ENCODE measurements around the gene KAT6B.
"Not testable (repeated sequence)": the region's sequence is repeated elsewhere in the genome, so short reads cannot be mapped to it uniquely, and the experiment has no call there.

Gene KAT6B

GRCh38 chr10:75032119-75032518 lies 205.7 kb downstream of the KAT6B start:
- no peak for DNase-seq (ENCODE audit: low read depth in 3 of 3, low spot score in 1 of 3)

- DNase-seq (ENCODE audit: low read depth in 3 of 3, low spot score in 1 of 3), result no peak
These were observed 206.4 kb downstream of the KAT6B start for GRCh38 chr10:75032813-75033212.

- no peak for DNase-seq (ENCODE audit: low read depth in 3 of 3, low spot score in 1 of 3)
These were observed 207.2 kb downstream of the KAT6B start for GRCh38 chr10:75033399-75034130.

GRCh38 chr10:75034131-75034512 lies 207.7 kb downstream of the KAT6B start:
- DNase-seq (ENCODE audit: low read depth in 3 of 3, low spot score in 1 of 3), result no peak

GRCh38 chr10:75034714-75035258 lies 208.4 kb downstream of the KAT6B start:
- DNase-seq (ENCODE audit: low read depth in 3 of 3, low spot score in 1 of 3), result no peak

- no peak for DNase-seq (ENCODE audit: low read depth in 3 of 3, low spot score in 1 of 3)
These were observed 209.7 kb downstream of the KAT6B start for GRCh38 chr10:75035975-75036708.

GRCh38 chr10:75037171-75038153 lies 211.1 kb downstream of the KAT6B start:
- DNase-seq (ENCODE audit: low read depth in 3 of 3, low spot score in 1 of 3), result no peak

GRCh38 chr10:75038335-75038734 lies 211.9 kb downstream of the KAT6B start:
- no peak for DNase-seq (ENCODE audit: low read depth in 3 of 3, low spot score in 1 of 3)

- DNase-seq (ENCODE audit: low read depth in 3 of 3, low spot score in 1 of 3), result no peak
These were observed 214.2 kb downstream of the KAT6B start for GRCh38 chr10:75040576-75040975.

- no peak for DNase-seq (ENCODE audit: low read depth in 3 of 3, low spot score in 1 of 3)
These were observed 216.0 kb downstream of the KAT6B start for GRCh38 chr10:75042292-75042974.

GRCh38 chr10:75043256-75044131 lies 217.1 kb downstream of the KAT6B start:
- peak in 1 of 3 donors; percentile 38 for DNase-seq (ENCODE audit: low read depth in 3 of 3, low spot score in 1 of 3)

- DNase-seq (ENCODE audit: low read depth in 3 of 3, low spot score in 1 of 3), result no peak
These were observed 222.3 kb downstream of the KAT6B start for GRCh38 chr10:75048669-75049098.

GRCh38 chr10:75049316-75050148 lies 223.1 kb downstream of the KAT6B start:
- DNase-seq (ENCODE audit: low read depth in 3 of 3, low spot score in 1 of 3), result no peak

- DNase-seq (ENCODE audit: low read depth in 3 of 3, low spot score in 1 of 3), result no peak
These were observed 223.9 kb downstream of the KAT6B start for GRCh38 chr10:75050149-75050919.

- DNase-seq (ENCODE audit: low read depth in 3 of 3, low spot score in 1 of 3), result no peak
These were observed 224.9 kb downstream of the KAT6B start for GRCh38 chr10:75051308-75051707.

- not testable (repeated sequence) for DNase-seq (ENCODE audit: low read depth in 3 of 3, low spot score in 1 of 3)
These were observed 229.6 kb downstream of the KAT6B start for GRCh38 chr10:75055896-75056406.

- DNase-seq (ENCODE audit: low read depth in 3 of 3, low spot score in 1 of 3), result no peak
These were observed 231.3 kb downstream of the KAT6B start for GRCh38 chr10:75057680-75058079.

GRCh38 chr10:75058161-75058560 lies 231.8 kb downstream of the KAT6B start:
- no peak for DNase-seq (ENCODE audit: low read depth in 3 of 3, low spot score in 1 of 3)
